Measurements from ENCODE around the gene SZT2.
"Not testable (repeated sequence)": the region's sequence is repeated elsewhere in the genome, so short reads cannot be mapped to it uniquely, and the experiment has no call there.

SZT2 gene

DNA sequence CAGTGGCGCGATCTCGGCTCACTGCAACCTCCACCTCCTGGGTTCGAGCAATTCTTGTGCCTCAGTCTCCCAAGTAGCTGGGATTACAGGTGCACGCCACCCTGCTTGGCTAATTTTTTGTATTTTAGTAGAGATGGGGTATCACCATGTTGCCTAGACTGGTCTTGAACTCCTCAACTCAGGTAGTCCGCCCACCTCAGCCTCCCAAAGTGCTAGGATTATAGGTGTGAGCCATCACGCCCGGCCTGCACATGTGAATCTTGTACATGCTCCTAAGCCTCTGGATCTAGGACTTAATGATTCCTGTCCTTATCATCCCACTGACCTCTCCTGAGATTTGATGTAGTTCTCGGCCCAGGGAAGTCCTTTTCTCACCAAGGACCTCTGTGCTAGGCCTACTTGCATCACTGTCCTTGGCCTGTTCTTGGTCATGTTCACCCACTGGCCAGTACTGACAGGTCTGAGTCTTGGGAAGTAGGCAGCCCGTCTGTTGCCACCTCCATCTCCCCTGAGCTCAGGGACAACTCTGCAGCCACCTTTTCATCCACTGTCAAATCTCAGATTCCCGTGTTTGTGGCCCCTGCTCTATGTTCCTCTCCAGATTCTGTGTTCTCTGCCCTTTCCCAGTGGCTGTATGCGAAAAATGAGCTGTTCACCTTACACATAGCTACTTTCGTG, 54.6 kb downstream of the SZT2 start:
- no peak for DNase-seq

- no peak for DNase-seq
Measured at GRCh38 chr1:43444836-43445235, 55.1 kb downstream of the SZT2 start.

- DNase-seq = no peak
Measured at GRCh38 chr1:43445606-43446387, 56.1 kb downstream of the SZT2 start.

- no peak for DNase-seq
Measured at GRCh38 chr1:43446388-43446740, 56.7 kb downstream of the SZT2 start.

DNA sequence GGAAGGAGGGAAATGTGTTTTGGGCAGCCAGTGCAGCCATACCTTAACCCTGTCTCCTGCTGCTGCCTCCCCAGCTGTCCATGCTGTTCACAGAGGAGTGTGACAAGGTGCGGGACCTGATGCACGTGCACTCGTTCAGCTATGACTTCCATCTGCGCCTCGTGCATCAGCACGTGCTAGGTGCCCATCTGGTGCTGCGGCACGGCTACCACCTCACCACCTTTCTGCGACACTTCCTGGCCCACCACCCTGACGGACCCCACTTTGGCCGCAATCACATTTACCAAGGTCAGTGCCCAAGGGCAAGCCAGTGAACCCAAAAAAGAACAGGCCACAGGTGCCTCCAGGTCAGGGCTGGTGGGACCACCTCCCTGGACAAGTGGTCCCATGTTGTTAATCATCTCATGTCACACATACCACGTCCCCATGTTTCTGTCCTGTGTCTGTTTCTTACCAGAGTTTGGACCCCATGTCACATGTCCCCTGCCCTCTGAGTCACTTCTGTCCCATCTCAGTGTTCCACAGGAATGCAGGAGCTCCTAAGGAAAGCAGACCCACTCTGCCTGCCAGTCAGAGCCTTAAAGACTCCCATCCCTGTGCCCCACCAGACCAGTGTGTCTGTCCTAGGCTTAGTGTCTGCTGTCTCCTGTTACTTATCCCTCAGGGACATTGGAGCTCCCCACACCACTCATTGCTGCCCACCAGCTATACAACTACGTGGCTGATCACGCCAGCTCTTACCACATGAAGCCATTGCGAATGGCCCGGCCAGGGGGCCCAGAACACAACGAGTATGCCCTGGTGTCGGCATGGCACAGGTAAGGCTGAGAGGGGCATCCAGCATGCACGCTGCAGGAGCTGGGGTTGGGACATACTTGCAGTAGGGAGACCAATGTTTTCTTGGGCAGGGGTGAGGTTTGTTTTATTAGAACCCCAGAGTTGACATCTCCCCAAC, 57.5 kb downstream of the SZT2 start:
- no peak for DNase-seq

- no peak for DNase-seq
Measured at GRCh38 chr1:43447891-43448708, 58.4 kb downstream of the SZT2 start.

GRCh38 chr1:43448955-43449707, 59.4 kb downstream of the SZT2 start:
- DNase-seq = peak in 1 of 2 experiments; percentile 45

GRCh38 chr1:43449708-43450069, 60.0 kb downstream of the SZT2 start:
- no peak for DNase-seq

DNA sequence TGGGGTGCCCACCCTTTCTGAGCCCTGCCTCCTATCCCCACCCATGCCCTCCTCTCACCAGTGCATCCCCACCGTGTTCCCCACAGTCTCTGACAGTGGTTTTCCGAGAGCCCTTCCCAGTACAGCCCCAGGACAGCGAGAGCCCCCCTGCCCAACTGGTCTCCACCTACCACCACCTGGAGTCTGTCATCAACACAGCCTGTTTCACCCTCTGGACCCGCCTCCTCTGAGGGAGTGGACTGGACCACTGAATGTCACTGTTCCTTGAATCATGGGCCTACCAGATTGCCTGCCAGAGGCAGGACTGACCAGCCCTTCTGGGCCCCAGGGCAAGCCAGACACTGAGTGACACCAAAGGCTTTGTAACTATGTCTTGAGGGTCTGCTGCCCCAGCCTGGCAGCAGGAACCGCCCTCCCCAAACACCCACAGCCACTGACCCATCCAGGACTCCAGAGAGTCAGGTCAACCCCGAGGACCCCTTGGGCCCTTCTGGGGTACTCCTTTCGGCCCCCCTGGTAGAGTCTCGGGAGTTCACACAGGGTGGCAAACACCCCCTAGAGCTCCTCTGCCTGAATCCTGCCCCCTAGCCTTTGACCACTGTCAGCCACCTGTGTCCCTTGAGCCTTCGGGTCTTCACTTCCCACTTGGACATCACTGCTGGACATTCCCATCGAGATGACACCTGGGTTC, 60.7 kb downstream of the SZT2 start:
- DNase-seq = no peak

- no peak for DNase-seq
Measured at GRCh38 chr1:43451157-43451591, 61.5 kb downstream of the SZT2 start.

DNA sequence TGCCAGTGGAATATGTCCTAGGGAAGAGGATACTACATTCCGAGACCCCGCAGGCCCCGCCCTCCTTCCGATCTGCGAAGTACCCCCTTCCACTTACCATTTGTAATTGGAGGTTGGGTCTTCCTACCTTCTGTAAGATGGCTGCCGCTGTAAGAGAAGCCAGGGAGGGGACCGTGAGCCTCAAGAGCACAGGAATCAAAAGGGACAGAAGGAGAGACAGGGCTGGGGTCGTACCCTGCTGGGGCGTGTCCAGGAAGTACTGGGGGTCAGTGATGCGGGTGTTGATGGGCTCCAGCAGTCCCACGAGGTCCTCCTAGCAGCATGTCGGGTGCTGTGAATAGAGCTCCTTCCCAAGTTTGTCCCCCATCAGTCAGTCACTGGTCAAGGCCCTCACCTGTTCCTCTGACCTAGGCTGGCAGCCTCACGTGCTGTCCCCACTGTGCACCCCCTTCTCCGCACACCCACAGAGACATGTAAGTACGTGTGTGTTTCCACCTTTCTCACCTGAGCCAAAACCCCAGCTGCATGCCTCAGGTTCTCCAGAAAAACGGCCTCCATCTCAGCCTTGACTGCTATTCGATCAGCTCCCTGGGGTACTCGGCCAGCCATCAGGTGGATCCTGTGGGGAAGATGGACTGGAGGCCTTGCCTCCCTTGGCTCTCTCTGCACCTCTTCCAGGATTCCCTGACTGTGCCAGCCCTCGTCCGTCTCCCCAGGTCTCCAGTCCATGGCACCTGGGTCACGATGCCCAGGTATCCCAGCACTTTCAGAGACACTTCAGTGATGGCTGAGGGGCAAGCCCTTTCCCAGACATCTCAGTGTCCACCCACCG, 62.2 kb downstream of the SZT2 start:
- DNase-seq = no peak

- peak in 1 of 2 experiments; percentile 52 for DNase-seq
Measured at GRCh38 chr1:43452789-43453441, 63.2 kb downstream of the SZT2 start.

GRCh38 chr1:43453442-43454269, 64.0 kb downstream of the SZT2 start, which contains the start of gene HYI:
HYI (minus strand) TSS chr1:43453931; CDS start chr1:43453793, 138 bp downstream.
- peak; percentile 79 to 93 for DNase-seq

GRCh38 chr1:43454270-43455011, 64.7 kb downstream of the SZT2 start:
- DNase-seq = peak; percentile 35 to 64

DNA sequence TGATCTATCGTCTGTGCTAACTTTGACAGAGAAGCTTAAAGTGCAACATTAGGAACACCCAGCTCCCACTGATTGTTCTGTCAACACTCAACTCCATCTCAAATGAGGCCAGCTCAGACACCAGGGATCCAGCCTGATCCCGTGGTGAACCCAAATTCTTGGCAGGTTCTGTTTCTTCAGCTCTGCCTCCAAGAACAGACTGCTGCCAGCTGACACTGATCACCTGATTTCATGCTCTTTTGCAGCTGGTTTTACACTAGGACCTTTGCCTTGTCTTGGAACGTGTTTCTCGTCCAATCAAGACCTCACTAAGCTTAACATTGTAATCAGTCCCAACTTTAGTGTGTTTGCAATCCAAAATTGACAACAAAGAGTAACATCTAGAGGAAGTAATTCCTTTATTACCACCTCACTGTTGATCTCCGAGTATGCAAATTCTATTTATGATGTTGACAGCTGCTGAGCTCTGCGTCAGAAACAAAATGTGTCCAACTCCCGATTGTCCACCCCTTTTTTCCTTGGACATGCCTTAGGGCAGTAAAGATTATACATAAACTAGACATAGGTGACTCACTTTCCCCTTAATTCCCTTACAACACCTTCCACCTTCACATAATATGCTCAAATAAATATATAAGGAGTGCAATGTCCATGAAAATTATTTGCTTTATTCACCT, 65.7 kb downstream of the SZT2 start:
- DNase-seq = peak; percentile 27 to 49

DNA sequence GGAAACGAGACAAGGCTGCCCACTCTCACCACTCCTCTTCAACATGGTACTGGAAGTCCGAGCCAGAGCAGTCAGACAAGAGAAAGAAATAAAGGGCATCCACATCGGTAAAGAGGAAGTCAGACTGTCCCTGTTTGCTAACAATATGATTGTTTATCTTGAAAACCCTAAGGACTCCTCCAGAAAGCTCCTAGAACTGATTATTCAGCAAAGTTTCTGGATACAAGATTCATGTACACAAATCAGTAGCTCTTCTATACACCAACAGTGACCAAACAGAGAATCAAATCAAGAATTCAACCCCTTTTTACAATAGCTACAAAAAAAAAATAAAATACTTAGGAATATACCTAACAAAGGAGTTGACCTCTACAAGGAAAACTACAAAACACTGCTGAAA, 68.7 kb downstream of the SZT2 start:
- not testable (repeated sequence) for DNase-seq
